H1 (cell line): ENCODE measurements around the gene KDF1. TPM values are rescaled to one million over a fixed set of nuclear protein-coding genes. Genes with fewer than 3 reads are reported as not detected.

Experiments used
- CHD1 ChIP-seq: IDR thresholded peaks from 2 replicates; pipeline ENCODE4 v1.6.1; 2012; ENCODE audit warnings: low read depth, low read length, improper control_type of control experiment
- EZH2 ChIP-seq: fragments of 200-600 bp; sonication (generic); IDR thresholded peaks from 2 replicates; pipeline ENCODE4 v1.7.1; 2012; ENCODE audit warnings: low read depth, mild to moderate bottlenecking, moderate library complexity, low read length, inconsistent platforms; ENCODE audit not compliant: severe bottlenecking
- JUND ChIP-seq: IDR thresholded peaks from 2 replicates; pipeline ENCODE4 v1.6.1; 2011; ENCODE audit warnings: mild to moderate bottlenecking, improper control_type of control experiment, low read length
- POU5F1 ChIP-seq: IDR thresholded peaks from 2 replicates; pipeline ENCODE4 v1.6.1; 2011; ENCODE audit warnings: low read depth, mild to moderate bottlenecking, low read length, moderate library complexity
- TEAD4 ChIP-seq: IDR thresholded peaks from 2 replicates; pipeline ENCODE4 v1.6.1; 2012; ENCODE audit warnings: low read depth, low read length, inconsistent platforms, mixed read lengths
- polyA plus RNA-seq, 7 experiments: library from polyadenylated mRNA; depleted of rRNA in 3 of 7; stranded (reverse) in 5 of 7; unstranded in 2 of 7; fragments of >200 nt in 5 of 7; fragments of 200-250 nt in 2 of 7; gene quantifications; 1 replicate in 5 of 7; 2 replicates in 1 of 7; 4 replicates in 1 of 7; pipeline versions ENCODE4 v1.2.1 to v1.2.3, GENCODE V29; 2011 to 2013; ENCODE audit warnings: missing spikeins in 2 of 7, mixed read lengths in 2 of 7
- total RNA-seq: library from RNA; stranded (reverse); fragmentation: NEBNext Ultra II Directional; extraction: Animal tissue kit (Norgen Biotek cat#: 25700); gene quantifications from 2 replicates; pipeline ENCODE4 v1.2.1, GENCODE V29; 2021
- TF ChIP-seq, protein P1 (sequence below): fragments of 300-600 bp; sonication (generic); IDR thresholded peaks from 2 replicates; pipeline ENCODE4 v1.7.1; 2012; ENCODE audit warnings: low read length, moderate library complexity, mild to moderate bottlenecking, inconsistent platforms; ENCODE audit not compliant: insufficient replicate concordance
- TF ChIP-seq, protein P2 (sequence below), 3 experiments: IDR thresholded peaks; 1 replicate in 2 of 3; 2 replicates in 1 of 3; pipeline versions ENCODE4 v1.5.1 to v1.6.1; 2011; ENCODE audit warnings: low read length in 3 of 3, mild to moderate bottlenecking in 3 of 3, inconsistent platforms in 2 of 3, low read depth in 1 of 3, moderate library complexity in 1 of 3; ENCODE audit not compliant: insufficient read depth in 1 of 3; ENCODE audit errors: control extremely low read depth in 1 of 3

KDF1 gene
- total and polyA plus RNA-seq, 2 of the 8 experiments (the other 6 are each of a cell fraction or from before 2014, with no cell fraction given), result 16.9 to 37.5 TPM

DNA sequence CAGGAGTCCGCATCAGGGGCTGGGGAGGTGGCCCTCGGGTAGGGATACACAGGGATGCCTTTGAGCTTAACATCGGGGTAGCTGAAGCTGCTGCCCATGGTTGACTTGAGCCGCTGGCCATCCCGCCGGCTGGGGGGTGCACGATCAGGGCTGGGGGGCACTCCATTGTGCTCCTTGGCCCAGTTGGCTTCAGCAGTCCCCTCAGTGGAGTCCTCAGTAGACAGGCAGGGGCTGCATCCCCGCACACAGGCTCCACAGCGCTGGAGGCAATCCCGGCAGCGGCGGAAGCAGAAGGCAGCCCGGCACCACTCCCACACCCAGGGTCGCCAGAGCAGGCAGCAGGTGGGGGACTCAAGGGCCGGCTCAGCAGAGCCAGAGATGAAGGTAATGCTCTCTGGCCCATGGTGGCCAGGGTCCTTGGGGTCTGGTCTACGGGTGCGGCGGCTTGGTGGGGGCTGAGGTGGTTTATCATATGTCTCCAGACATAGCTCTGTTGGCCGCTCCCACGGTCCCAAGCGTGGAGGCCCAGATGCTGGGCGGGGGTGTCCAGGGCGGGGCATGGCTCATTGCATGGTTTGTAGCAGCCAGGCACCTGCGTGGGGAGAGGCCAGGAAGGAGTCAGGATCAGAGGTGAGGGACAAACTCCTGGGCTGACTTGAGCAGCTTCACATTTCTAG is 8.3 kb downstream of the KDF1 start (continued):
- no peak for TF ChIP-seq POU5F1
- TF ChIP-seq, protein P1, sequence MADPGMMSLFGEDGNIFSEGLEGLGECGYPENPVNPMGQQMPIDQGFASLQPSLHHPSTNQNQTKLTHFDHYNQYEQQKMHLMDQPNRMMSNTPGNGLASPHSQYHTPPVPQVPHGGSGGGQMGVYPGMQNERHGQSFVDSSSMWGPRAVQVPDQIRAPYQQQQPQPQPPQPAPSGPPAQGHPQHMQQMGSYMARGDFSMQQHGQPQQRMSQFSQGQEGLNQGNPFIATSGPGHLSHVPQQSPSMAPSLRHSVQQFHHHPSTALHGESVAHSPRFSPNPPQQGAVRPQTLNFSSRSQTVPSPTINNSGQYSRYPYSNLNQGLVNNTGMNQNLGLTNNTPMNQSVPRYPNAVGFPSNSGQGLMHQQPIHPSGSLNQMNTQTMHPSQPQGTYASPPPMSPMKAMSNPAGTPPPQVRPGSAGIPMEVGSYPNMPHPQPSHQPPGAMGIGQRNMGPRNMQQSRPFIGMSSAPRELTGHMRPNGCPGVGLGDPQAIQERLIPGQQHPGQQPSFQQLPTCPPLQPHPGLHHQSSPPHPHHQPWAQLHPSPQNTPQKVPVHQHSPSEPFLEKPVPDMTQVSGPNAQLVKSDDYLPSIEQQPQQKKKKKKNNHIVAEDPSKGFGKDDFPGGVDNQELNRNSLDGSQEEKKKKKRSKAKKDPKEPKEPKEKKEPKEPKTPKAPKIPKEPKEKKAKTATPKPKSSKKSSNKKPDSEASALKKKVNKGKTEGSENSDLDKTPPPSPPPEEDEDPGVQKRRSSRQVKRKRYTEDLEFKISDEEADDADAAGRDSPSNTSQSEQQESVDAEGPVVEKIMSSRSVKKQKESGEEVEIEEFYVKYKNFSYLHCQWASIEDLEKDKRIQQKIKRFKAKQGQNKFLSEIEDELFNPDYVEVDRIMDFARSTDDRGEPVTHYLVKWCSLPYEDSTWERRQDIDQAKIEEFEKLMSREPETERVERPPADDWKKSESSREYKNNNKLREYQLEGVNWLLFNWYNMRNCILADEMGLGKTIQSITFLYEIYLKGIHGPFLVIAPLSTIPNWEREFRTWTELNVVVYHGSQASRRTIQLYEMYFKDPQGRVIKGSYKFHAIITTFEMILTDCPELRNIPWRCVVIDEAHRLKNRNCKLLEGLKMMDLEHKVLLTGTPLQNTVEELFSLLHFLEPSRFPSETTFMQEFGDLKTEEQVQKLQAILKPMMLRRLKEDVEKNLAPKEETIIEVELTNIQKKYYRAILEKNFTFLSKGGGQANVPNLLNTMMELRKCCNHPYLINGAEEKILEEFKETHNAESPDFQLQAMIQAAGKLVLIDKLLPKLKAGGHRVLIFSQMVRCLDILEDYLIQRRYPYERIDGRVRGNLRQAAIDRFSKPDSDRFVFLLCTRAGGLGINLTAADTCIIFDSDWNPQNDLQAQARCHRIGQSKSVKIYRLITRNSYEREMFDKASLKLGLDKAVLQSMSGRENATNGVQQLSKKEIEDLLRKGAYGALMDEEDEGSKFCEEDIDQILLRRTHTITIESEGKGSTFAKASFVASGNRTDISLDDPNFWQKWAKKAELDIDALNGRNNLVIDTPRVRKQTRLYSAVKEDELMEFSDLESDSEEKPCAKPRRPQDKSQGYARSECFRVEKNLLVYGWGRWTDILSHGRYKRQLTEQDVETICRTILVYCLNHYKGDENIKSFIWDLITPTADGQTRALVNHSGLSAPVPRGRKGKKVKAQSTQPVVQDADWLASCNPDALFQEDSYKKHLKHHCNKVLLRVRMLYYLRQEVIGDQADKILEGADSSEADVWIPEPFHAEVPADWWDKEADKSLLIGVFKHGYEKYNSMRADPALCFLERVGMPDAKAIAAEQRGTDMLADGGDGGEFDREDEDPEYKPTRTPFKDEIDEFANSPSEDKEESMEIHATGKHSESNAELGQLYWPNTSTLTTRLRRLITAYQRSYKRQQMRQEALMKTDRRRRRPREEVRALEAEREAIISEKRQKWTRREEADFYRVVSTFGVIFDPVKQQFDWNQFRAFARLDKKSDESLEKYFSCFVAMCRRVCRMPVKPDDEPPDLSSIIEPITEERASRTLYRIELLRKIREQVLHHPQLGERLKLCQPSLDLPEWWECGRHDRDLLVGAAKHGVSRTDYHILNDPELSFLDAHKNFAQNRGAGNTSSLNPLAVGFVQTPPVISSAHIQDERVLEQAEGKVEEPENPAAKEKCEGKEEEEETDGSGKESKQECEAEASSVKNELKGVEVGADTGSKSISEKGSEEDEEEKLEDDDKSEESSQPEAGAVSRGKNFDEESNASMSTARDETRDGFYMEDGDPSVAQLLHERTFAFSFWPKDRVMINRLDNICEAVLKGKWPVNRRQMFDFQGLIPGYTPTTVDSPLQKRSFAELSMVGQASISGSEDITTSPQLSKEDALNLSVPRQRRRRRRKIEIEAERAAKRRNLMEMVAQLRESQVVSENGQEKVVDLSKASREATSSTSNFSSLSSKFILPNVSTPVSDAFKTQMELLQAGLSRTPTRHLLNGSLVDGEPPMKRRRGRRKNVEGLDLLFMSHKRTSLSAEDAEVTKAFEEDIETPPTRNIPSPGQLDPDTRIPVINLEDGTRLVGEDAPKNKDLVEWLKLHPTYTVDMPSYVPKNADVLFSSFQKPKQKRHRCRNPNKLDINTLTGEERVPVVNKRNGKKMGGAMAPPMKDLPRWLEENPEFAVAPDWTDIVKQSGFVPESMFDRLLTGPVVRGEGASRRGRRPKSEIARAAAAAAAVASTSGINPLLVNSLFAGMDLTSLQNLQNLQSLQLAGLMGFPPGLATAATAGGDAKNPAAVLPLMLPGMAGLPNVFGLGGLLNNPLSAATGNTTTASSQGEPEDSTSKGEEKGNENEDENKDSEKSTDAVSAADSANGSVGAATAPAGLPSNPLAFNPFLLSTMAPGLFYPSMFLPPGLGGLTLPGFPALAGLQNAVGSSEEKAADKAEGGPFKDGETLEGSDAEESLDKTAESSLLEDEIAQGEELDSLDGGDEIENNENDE, result no peak
- TF ChIP-seq TEAD4, result no peak
- TF ChIP-seq JUND, result no peak
- TF ChIP-seq, protein P2, sequence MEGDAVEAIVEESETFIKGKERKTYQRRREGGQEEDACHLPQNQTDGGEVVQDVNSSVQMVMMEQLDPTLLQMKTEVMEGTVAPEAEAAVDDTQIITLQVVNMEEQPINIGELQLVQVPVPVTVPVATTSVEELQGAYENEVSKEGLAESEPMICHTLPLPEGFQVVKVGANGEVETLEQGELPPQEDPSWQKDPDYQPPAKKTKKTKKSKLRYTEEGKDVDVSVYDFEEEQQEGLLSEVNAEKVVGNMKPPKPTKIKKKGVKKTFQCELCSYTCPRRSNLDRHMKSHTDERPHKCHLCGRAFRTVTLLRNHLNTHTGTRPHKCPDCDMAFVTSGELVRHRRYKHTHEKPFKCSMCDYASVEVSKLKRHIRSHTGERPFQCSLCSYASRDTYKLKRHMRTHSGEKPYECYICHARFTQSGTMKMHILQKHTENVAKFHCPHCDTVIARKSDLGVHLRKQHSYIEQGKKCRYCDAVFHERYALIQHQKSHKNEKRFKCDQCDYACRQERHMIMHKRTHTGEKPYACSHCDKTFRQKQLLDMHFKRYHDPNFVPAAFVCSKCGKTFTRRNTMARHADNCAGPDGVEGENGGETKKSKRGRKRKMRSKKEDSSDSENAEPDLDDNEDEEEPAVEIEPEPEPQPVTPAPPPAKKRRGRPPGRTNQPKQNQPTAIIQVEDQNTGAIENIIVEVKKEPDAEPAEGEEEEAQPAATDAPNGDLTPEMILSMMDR (IDR thresholded peaks at IDR 0.05; ENCODE audit: control extremely low read depth in 1 of 3, insufficient read depth in 1 of 3, low read depth in 1 of 3, low read length in 3 of 3), result no peak
- TF ChIP-seq EZH2, result no peak
- no peak for TF ChIP-seq CHD1
